KMS-11 (cell line): ENCODE results near the gene PAX3.

Experiments
- H2AFZ ChIP-seq: fragments of 200-600 bp; sonication (generic); 2 replicates; pipeline ENCODE4 v1.6.1; 2016; ENCODE audit warnings: antibody characterized with exemption, mixed run types, low read depth
- H3K27ac ChIP-seq: fragments of 200-600 bp; sonication (generic); 2 replicates; pipeline ENCODE4 v1.6.1; 2016; ENCODE audit warnings: mild to moderate bottlenecking, mixed run types
- H3K27me3 ChIP-seq: fragments of 200-600 bp; sonication (generic); 2 replicates; pipeline ENCODE4 v1.6.1; 2017; ENCODE audit warnings: mild to moderate bottlenecking, low read depth, mixed run types, moderate library complexity; ENCODE audit not compliant: insufficient read depth
- H3K36me3 ChIP-seq: fragments of 200-600 bp; sonication (generic); 2 replicates; pipeline ENCODE4 v1.6.1; 2017; ENCODE audit warnings: mild to moderate bottlenecking, mixed run types; ENCODE audit not compliant: insufficient read depth
- H3K4me1 ChIP-seq: fragments of 200-600 bp; sonication (generic); 2 replicates; pipeline ENCODE4 v1.6.1; 2016; ENCODE audit warnings: mild to moderate bottlenecking, low read depth, mixed run types; ENCODE audit not compliant: poor library complexity, severe bottlenecking
- H3K4me2 ChIP-seq: fragments of 200-600 bp; sonication (generic); 2 replicates; pipeline ENCODE4 v1.7.0; 2016; ENCODE audit warnings: mild to moderate bottlenecking, mixed run types
- H3K4me3 ChIP-seq: fragments of 200-600 bp; sonication (generic); IDR thresholded peaks from 2 replicates; pipeline ENCODE4 v1.6.1; 2017; ENCODE audit warnings: low read depth, low read length, mixed read lengths; ENCODE audit not compliant: insufficient read depth
- H3K79me2 ChIP-seq: fragments of 200-600 bp; sonication (generic); 2 replicates; pipeline ENCODE4 v1.6.1; 2016; ENCODE audit warnings: low read depth, mixed run types; ENCODE audit not compliant: insufficient read depth
- H3K9ac ChIP-seq: fragments of 200-600 bp; sonication (generic); 2 replicates; pipeline ENCODE4 v1.6.1; 2016; ENCODE audit warnings: mild to moderate bottlenecking, mixed run types
- H4K20me1 ChIP-seq: fragments of 200-600 bp; sonication (generic); 2 replicates; pipeline ENCODE4 v1.6.1; 2016; ENCODE audit warnings: mild to moderate bottlenecking, mixed run types; ENCODE audit not compliant: insufficient read depth
- CTCF ChIP-seq: fragments of 200-600 bp; sonication (generic); conservative IDR thresholded peaks from 2 replicates; pipeline ENCODE4 v1.6.1; 2017; ENCODE audit warnings: low read depth, mild to moderate bottlenecking, antibody characterized with exemption, low read length, moderate library complexity, mixed read lengths

PAX3 gene

GRCh38 chr2:222296311-222296741 is 2.5 kb downstream of the PAX3 start:
- Histone ChIP-seq H3K27ac (no peak overlapping the region), H3K4me3 (no peak overlapping the region), H3K4me1 (no peaks in the 10 kb centered on the region), H3K4me2 (no peak overlapping the region), H3K36me3 (no peaks in the 10 kb centered on the region), H2AFZ (no peak overlapping the region), H4K20me1 (no peaks in the 10 kb centered on the region), H3K9ac (no peak overlapping the region), H3K79me2 (no peaks in the 10 kb centered on the region), H3K27me3 (no peaks in the 10 kb centered on the region)
- TF ChIP-seq CTCF = no peak

- no peak overlapping the region for H3K4me3 ChIP-seq
- no peaks in the 10 kb centered on the region for H3K4me1 ChIP-seq
- no peak overlapping the region for H3K9ac ChIP-seq
- no peak overlapping the region for H2AFZ ChIP-seq
- no peaks in the 10 kb centered on the region for H3K79me2 ChIP-seq
- H3K27ac ChIP-seq = no peak overlapping the region
- no peaks in the 10 kb centered on the region for H4K20me1 ChIP-seq
- H3K27me3 ChIP-seq = no peaks in the 10 kb centered on the region
- no peak overlapping the region for H3K4me2 ChIP-seq
- TF ChIP-seq CTCF = no peak
- no peaks in the 10 kb centered on the region for H3K36me3 ChIP-seq
Observed at GRCh38 chr2:222295368-222296062, 3.3 kb downstream of the PAX3 start.

- no peak overlapping the region for H3K4me3 ChIP-seq
- H4K20me1 ChIP-seq = no peaks in the 10 kb centered on the region
- no peak overlapping the region for H2AFZ ChIP-seq
- H3K36me3 ChIP-seq = no peaks in the 10 kb centered on the region
- no peaks in the 10 kb centered on the region for H3K27me3 ChIP-seq
- no peak overlapping the region for H3K9ac ChIP-seq
- H3K4me1 ChIP-seq = no peaks in the 10 kb centered on the region
- no peak for TF ChIP-seq CTCF
- H3K27ac ChIP-seq = no peak overlapping the region
- no peaks in the 10 kb centered on the region for H3K79me2 ChIP-seq
- H3K4me2 ChIP-seq = no peak overlapping the region
Observed at GRCh38 chr2:222294996-222295367, 3.8 kb downstream of the PAX3 start.

- Histone ChIP-seq H3K36me3 (no peaks in the 10 kb centered on the region), H3K27me3 (no peaks in the 10 kb centered on the region), H3K4me3 (no peak overlapping the region)
Observed at GRCh38 chr2:222293660-222294630, 4.9 kb downstream of the PAX3 start.

More at GRCh38 chr2:222293660-222294630, 4.9 kb downstream of the PAX3 start:
- H3K9ac ChIP-seq = no peak overlapping the region
- H3K4me1 ChIP-seq = no peaks in the 10 kb centered on the region
- H3K4me2 ChIP-seq = no peak overlapping the region
- no peaks in the 10 kb centered on the region for H4K20me1 ChIP-seq
- no peaks in the 10 kb centered on the region for H3K79me2 ChIP-seq
- no peak overlapping the region for H3K27ac ChIP-seq
- TF ChIP-seq CTCF = no peak
- no peak overlapping the region for H2AFZ ChIP-seq
